ENCODE results near the gene TMEM154.

Gene TMEM154

GRCh38 chr4:152594978-152595925 lies 84.5 kb downstream of the TMEM154 start:
- no peak for TF ChIP-seq CTCF (conservative IDR thresholded peaks at IDR 0.05; ENCODE audit: low read depth, low read length)
- peak; percentile 31 for DNase-seq (ENCODE audit: low read depth)
- H3K4me3 ChIP-seq (ENCODE audit: low read depth, low read length): no peak overlapping the region

- DNase-seq (ENCODE audit: low read depth): no peak
- TF ChIP-seq CTCF (conservative IDR thresholded peaks at IDR 0.05; ENCODE audit: low read depth, low read length): no peak
- H3K4me3 ChIP-seq (ENCODE audit: low read depth, low read length): no peak overlapping the region
Measured at GRCh38 chr4:152594057-152594456, 85.7 kb downstream of the TMEM154 start.

- TF ChIP-seq CTCF (conservative IDR thresholded peaks at IDR 0.05; ENCODE audit: low read depth, low read length): no peak
- H3K4me3 ChIP-seq (ENCODE audit: low read depth, low read length): no peak overlapping the region
- no peak for DNase-seq (ENCODE audit: low read depth)
Measured at GRCh38 chr4:152591876-152592275, 87.9 kb downstream of the TMEM154 start.

- H3K4me3 ChIP-seq (ENCODE audit: low read depth, low read length): peak overlapping the region; percentile 23
- DNase-seq (ENCODE audit: low read depth): peak; percentile 59
- no peak for TF ChIP-seq CTCF (conservative IDR thresholded peaks at IDR 0.05; ENCODE audit: low read depth, low read length)
Measured at GRCh38 chr4:152591396-152591795, 88.4 kb downstream of the TMEM154 start.

GRCh38 chr4:152590179-152591031 lies 89.4 kb downstream of the TMEM154 start:
- no peak for TF ChIP-seq CTCF (conservative IDR thresholded peaks at IDR 0.05; ENCODE audit: low read depth, low read length)
- DNase-seq (ENCODE audit: low read depth): peak; percentile 98
- no peak overlapping the region for H3K4me3 ChIP-seq (ENCODE audit: low read depth, low read length)

- TF ChIP-seq CTCF (conservative IDR thresholded peaks at IDR 0.05; ENCODE audit: low read depth, low read length): no peak
- DNase-seq (ENCODE audit: low read depth): no peak
- H3K4me3 ChIP-seq (ENCODE audit: low read depth, low read length): no peak overlapping the region
Measured at GRCh38 chr4:152588869-152589268, 90.9 kb downstream of the TMEM154 start.
